HT-29 (cell line): ENCODE results near the gene PBOV1. TPM values are rescaled to one million over a fixed set of nuclear protein-coding genes. Genes with fewer than 3 reads are reported as not detected.

Source experiments
- DNase-seq: peaks from one replicate; pipeline ENCODE4 v3.0.0-alpha.2; 2015; ENCODE audit warnings: low spot score
- total RNA-seq: library from RNA; depleted of rRNA; stranded (reverse); fragments of >200 nt; shearing (Covaris generic); gene quantifications from 2 replicates; pipeline ENCODE4 v1.2.3, GENCODE V29; 2014; rRNA removed

PBOV1 gene
- total RNA-seq, result not detected in 2 replicates

- no peak for DNase-seq
These were observed at the start of gene PBOV1 for GRCh38 chr6:138218449-138218848. TSS of gene PBOV1 (minus strand) at chr6:138218491. CDS start at chr6:138218395, 96 bp downstream.

GRCh38 chr6:138266095-138266494 lies 47.8 kb upstream of the PBOV1 start:
- DNase-seq, result no peak

GRCh38 chr6:138264372-138264880 lies 46.1 kb upstream of the PBOV1 start:
- DNase-seq, result no peak

GRCh38 chr6:138263963-138264362 lies 45.7 kb upstream of the PBOV1 start:
- DNase-seq, result no peak

- DNase-seq, result no peak
These were observed 43.0 kb upstream of the PBOV1 start for GRCh38 chr6:138261116-138261780.

GRCh38 chr6:138258991-138259390 lies 40.7 kb upstream of the PBOV1 start:
- DNase-seq, result no peak

GRCh38 chr6:138258197-138258596 lies 39.9 kb upstream of the PBOV1 start:
- no peak for DNase-seq

GRCh38 chr6:138257638-138258040 lies 39.3 kb upstream of the PBOV1 start:
- DNase-seq, result no peak

- DNase-seq, result no peak
These were observed 37.2 kb upstream of the PBOV1 start for GRCh38 chr6:138255443-138255842.

GRCh38 chr6:138253731-138254130 lies 35.4 kb upstream of the PBOV1 start:
- DNase-seq, result no peak

- no peak for DNase-seq
These were observed 32.4 kb upstream of the PBOV1 start for GRCh38 chr6:138250513-138251247.

- no peak for DNase-seq
These were observed 31.8 kb upstream of the PBOV1 start for GRCh38 chr6:138250053-138250452.

- DNase-seq, result no peak
These were observed 30.6 kb upstream of the PBOV1 start for GRCh38 chr6:138248878-138249277.

GRCh38 chr6:138248011-138248410 lies 29.7 kb upstream of the PBOV1 start:
- DNase-seq, result no peak

GRCh38 chr6:138246650-138247440 lies 28.6 kb upstream of the PBOV1 start:
- no peak for DNase-seq

- DNase-seq, result no peak
These were observed 27.5 kb upstream of the PBOV1 start for GRCh38 chr6:138245751-138246150.

GRCh38 chr6:138242987-138243592 lies 24.8 kb upstream of the PBOV1 start:
- no peak for DNase-seq

- DNase-seq, result no peak
These were observed 23.6 kb upstream of the PBOV1 start for GRCh38 chr6:138241934-138242333.

- no peak for DNase-seq
These were observed 23.1 kb upstream of the PBOV1 start for GRCh38 chr6:138241381-138241780.

- no peak for DNase-seq
These were observed 22.4 kb upstream of the PBOV1 start for GRCh38 chr6:138240476-138241245.

- no peak for DNase-seq
These were observed 21.5 kb upstream of the PBOV1 start for GRCh38 chr6:138239774-138240173.
